GM21786 (cell line): ENCODE data around the gene CFC1B.
"Not testable (repeated sequence)": the region's sequence is repeated elsewhere in the genome, so short reads cannot be mapped to it uniquely, and the experiment has no call there.

Experiments used
- ATAC-seq: cut with Tn5 transposase; IDR thresholded peaks from one replicate; pipeline ENCODE4 v1.9.1; 2021; ENCODE audit not compliant: unreplicated experiment

Gene CFC1B

GRCh38 chr2:130556441-130556840 is 35.4 kb downstream of the CFC1B start:
- not testable (repeated sequence) for ATAC-seq

DNA sequence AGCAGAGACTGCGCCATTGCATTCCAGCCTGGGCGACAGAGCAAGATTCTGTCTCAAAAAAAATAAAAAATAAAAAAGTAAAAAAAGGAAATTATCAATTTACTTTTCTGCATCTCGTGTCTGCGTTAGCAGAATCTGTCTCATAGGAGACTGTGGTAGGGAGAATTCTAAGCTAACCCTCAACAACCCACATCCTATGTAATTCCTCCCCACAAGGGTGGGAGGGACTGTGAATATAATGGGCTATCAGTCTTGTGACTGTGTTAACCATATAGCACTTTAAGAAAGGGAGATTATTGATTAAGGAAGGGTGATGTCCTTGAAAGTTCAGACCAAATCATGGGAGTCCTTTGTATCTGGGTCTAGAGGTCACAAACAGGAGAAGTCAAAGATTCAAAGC is 45.1 kb downstream of the CFC1B start:
- not testable (repeated sequence) for ATAC-seq

- not testable (repeated sequence) for ATAC-seq
These were observed 50.9 kb downstream of the CFC1B start for GRCh38 chr2:130571929-130572328.

DNA sequence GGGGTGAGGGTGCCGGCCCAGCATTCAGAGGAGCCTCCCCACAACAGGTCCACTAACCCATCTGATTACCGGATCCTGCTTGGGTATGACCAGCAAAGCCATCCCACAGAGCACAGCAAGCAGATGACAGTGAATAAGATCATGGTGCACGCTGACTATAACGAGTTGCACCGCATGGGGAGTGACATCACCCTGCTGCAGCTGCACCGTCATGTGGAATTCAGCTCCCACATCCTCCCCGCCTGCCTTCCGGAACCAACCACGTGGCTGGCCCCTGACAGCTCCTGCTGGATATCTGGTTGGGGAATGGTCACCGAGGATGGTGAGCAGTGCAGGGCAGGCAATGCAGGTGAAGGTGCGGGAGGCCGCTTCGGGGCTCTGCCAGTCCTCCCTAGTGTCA is 53.2 kb downstream of the CFC1B start:
- not testable (repeated sequence) for ATAC-seq

- not testable (repeated sequence) for ATAC-seq
These were observed 55.3 kb downstream of the CFC1B start for GRCh38 chr2:130576209-130576784.

DNA sequence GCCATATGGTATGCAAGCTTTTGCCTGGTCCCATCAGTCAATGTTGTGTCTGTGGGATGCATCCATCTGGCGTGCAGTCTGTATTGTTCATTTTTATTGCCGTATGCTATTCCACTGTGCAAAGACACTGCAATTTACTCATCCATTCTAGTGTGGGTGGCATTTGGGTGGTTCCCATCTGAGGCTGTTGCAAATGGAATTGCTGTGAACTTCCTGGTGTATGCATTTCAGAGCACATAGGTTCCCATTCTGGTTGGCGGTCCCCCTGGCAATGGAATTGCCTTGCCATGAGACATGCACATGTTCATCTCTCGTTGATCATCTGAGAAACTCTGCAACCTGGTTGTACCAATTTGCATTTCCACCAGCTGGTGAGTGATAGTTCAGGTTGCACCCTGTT is 56.5 kb downstream of the CFC1B start:
- not testable (repeated sequence) for ATAC-seq
